ENCODE results near the gene SESTD1.

- TF ChIP-seq CTCF (IDR thresholded peaks at IDR 0.05; ENCODE audit: poor library complexity) (no peak), EZH2phosphoT487 (IDR thresholded peaks at IDR 0.05; ENCODE audit: low read depth, severe bottlenecking, unreplicated experiment) (no peak)
These were observed 167.5 kb downstream of the SESTD1 start for GRCh38 chr2:179097131-179097530.
